NCI-H1092 (cell line): ENCODE results near the gene OR4D1.
"Not testable (repeated sequence)": the region's sequence is repeated elsewhere in the genome, so short reads cannot be mapped to it uniquely, and the experiment has no call there.

Experiments used
- DNase-seq: peaks from one replicate; lab custom pipeline; 2025; lab: John Stamatoyannopoulos, UW

Gene OR4D1

GRCh38 chr17:58147930-58148434 lies at the start of gene OR4D1:
TSS of gene OR4D1 (plus strand) at chr17:58148384. CDS start at chr17:58155154, 6,770 bp downstream.
- DNase-seq, result no peak

GRCh38 chr17:58100506-58100905 lies 47.7 kb upstream of the OR4D1 start:
- DNase-seq, result no peak

- not testable (repeated sequence) for DNase-seq
Measured at GRCh38 chr17:58101898-58102297, 46.3 kb upstream of the OR4D1 start.

DNA sequence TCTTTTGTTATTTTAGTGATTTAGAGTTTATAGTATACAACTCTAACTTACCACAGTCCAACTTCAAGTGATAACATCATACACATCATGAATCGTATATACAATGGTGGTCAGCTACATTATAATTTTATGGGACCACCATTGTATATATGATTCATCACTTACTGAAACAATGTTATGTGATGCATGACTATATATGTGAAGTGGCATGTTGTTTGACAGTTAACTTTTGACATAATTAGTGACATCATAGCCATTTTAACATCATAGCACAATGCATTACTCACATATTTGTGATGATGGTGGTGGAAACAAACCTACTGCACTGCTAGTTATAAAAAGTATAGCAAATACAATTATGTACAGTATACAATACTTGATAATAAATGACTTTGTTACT lies 43.1 kb upstream of the OR4D1 start:
- no peak for DNase-seq

DNA sequence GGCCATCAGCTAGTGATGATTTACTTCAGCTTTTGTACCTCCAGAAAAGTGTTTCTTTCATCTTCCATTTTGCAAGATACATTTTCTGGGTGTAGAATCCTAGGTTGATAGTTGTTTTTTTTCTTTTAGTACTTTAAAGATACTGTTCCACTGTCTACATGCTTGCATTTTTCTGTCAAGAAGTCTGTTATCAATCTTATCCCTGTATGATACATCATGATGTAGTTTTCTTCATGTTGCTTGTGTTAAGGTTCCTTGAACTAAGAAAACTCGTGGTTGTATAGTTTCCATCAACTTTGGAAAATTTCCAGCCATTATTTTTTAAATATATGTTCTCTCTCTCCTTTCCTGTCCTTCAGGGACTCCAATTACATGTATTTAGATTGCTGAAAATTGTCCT lies 40.9 kb upstream of the OR4D1 start:
- no peak for DNase-seq

DNA sequence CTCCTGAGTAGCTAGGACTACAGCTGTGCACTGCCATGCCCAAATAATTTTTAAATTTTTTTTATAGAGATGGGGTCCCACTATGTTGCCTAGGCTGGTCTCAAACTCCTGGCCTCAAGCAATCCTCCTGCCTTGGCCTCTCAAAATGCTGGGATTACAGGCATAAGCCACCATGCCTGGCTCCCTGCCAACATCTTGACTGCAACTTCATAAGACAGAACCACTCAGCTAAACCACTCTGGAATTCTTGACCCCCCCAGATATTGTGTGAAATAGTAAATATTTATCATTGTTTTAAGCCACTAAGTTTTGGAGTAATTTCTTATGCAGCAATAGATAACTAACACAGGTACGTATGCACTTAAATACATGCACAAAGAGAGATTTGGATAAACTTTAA lies 39.0 kb upstream of the OR4D1 start:
- no peak for DNase-seq

DNA sequence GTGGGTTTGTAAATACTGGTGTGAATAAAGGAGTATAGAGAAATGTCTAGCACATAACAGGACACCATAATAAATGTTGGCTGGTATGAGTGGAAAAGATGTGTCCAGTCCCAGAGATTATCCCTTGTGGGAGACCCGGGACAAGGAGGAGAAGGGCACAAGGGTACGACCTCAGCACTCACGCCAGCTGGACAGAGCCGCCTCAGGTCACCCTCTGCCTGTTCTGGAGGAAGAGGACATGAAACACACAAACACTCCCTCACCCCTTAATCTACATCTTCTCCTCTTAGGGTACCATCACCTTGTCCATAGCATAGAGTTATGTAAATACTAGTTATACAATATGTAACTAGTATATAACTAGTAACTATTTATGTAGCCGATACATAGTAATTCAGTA lies 38.2 kb upstream of the OR4D1 start:
- no peak for DNase-seq

DNA sequence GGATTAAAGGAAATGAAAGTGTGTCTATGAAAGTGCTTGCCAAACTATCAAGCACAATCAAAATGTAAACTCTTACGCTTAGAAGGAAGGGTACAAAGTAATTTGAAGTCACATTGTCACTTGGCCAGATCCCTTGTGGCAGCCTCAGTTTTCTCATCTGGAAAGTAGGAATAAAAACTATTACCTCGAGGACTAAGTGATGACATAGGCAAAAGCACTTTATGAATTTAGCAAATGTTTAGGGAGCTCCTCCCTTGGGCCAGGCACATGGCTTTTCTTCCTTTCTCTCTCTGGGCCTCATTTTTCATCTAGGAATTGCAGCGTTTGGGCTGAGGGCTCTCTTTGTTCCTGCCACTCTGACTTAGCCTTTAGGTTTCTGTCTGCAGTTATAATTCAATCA lies 36.5 kb upstream of the OR4D1 start:
- DNase-seq, result no peak

- peak; percentile 62 for DNase-seq
Measured at GRCh38 chr17:58112970-58113631, 35.1 kb upstream of the OR4D1 start.

DNA sequence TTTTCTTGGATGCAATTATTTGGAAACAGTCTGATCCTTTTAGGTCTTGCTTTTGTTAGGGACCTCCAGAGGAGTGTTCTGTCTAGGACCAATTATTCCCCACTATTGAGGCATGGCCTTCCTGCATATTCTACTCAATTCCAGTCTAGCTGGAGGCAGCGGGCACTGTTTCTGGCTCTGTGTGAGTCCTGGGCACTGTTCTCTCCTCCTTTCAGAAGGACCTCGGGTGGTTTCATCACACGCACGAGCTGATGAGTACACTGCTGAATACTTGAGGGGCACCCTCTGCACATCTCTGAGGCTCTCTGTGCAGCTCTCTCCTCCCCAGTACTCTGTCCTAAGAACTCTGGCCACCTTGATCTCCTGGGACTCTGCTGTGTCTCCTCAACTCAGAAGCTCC lies 34.2 kb upstream of the OR4D1 start:
- no peak for DNase-seq

- DNase-seq, result no peak
Measured at GRCh38 chr17:58117382-58117781, 30.8 kb upstream of the OR4D1 start.

DNA sequence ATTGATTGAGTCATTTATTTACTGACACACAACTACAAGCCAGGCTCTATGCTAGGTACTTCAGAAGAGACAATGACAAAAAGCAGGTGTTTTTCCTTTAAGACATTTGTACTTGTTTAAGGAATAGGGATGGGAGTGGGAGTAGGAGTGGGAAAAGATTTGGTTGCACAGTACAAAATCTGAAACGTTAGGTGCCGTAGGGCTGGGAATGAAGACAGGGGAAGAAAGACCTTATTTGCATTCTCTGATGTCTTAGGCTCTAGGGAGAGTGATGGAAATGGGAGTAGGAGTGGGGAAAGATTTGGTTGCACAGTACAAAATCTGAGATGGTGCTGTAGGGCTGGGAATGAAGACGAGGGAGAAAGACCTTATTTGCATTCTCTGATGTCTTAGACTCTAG lies 28.7 kb upstream of the OR4D1 start:
- no peak for DNase-seq

GRCh38 chr17:58120195-58120822 lies 27.9 kb upstream of the OR4D1 start:
- DNase-seq, result no peak

GRCh38 chr17:58121925-58122324 lies 26.3 kb upstream of the OR4D1 start:
- peak; percentile 3 for DNase-seq

GRCh38 chr17:58127846-58128245 lies 20.3 kb upstream of the OR4D1 start:
- DNase-seq, result no peak

GRCh38 chr17:58132697-58133096 lies 15.5 kb upstream of the OR4D1 start:
- DNase-seq, result not testable (repeated sequence)

GRCh38 chr17:58136669-58137279 lies 11.4 kb upstream of the OR4D1 start:
- peak; percentile 1 for DNase-seq

DNA sequence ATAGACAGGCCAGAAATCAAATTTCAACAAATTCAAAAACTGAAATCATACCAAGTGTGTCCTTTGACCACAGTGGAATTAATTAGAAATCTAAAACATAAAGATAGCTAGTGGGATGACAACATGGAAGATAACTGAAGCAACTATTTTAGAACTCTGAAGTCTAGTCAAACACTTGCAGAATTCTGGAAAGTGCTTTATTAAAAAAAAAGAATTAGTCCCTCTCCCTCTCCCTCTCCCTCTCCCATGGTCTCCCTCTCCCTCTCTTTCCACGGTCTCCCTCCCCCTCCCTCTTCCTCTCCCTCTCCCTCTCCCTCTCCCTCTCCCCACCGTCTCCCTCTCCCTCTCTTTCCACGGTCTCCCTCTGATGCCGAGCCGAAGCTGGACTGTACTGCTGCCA lies 6.7 kb upstream of the OR4D1 start:
- DNase-seq, result no peak

DNA sequence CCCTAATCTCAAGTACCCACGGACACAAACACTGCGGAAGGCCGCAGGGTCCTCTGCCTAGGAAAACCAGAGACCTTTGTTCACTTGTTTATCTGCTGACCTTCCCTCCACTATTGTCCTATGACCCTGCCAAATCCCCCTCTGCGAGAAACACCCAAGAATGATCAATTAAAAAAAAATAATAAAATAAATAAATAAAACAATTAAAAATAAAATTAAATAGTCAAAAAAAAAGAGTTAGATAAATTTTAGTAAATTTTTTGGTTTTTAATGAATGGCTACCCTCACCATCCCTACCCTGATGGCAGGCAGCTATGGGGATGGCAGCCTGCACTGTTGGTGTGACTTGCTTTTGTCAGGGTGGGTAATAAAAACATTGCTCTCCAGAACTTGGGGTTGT lies 4.8 kb upstream of the OR4D1 start:
- not testable (repeated sequence) for DNase-seq

GRCh38 chr17:58144801-58145200 lies 3.4 kb upstream of the OR4D1 start:
- no peak for DNase-seq

GRCh38 chr17:58148609-58149008 lies 425 bp downstream of the OR4D1 start:
- DNase-seq, result no peak

- DNase-seq, result no peak
Measured at GRCh38 chr17:58150394-58150793, 2.2 kb downstream of the OR4D1 start.

- no peak for DNase-seq
Measured at GRCh38 chr17:58153046-58153445, 4.9 kb downstream of the OR4D1 start.
